ENCODE measurements around the gene SHPK. TPM values are rescaled to one million over a fixed set of nuclear protein-coding genes. Genes with fewer than 3 reads are reported as not detected.
A peak's percentile ranks its signal among the peaks of the same experiment; 100 is the strongest.
"Not testable (repeated sequence)": the region's sequence is repeated elsewhere in the genome, so short reads cannot be mapped to it uniquely, and the experiment has no call there.

Gene SHPK
- total RNA-seq, 1 donor from 2014 or later = 9.0 TPM

DNA sequence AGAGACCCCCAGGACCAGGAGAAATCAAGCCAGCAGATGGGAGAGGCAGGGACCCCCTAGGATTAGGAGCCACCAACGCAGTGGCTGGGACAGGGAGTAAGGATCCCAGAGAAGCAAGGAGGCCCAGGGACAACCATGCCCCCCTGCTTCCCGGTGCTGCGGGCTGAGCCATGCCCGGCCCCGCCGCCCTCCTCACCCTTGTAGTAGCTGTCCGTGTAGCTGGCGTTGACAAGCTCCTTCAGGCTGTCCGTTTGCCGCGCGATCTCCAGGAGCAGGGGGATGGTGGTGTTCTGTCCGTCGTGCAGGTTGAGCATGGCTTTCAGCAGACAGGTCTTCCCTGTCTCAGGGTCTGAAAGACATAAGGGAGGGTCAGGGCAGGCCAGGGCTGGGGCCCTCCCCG, 45.3 kb downstream of the SHPK start:
- Histone ChIP-seq H3K27me3 (ENCODE audit: control insufficient read depth, insufficient read depth, low read length) (no peaks in the 10 kb centered on the region), H3K4me3 (ENCODE audit: low read depth, low read length) (no peak overlapping the region), H3K36me3 (ENCODE audit: control insufficient read depth, insufficient read depth, low read length) (peaks cover 12% of the 10 kb centered on the region)
- FAIRE-seq = peak; percentile 23
- DNase-seq (ENCODE audit: low read depth) = no peak
- TF ChIP-seq, protein P1, sequence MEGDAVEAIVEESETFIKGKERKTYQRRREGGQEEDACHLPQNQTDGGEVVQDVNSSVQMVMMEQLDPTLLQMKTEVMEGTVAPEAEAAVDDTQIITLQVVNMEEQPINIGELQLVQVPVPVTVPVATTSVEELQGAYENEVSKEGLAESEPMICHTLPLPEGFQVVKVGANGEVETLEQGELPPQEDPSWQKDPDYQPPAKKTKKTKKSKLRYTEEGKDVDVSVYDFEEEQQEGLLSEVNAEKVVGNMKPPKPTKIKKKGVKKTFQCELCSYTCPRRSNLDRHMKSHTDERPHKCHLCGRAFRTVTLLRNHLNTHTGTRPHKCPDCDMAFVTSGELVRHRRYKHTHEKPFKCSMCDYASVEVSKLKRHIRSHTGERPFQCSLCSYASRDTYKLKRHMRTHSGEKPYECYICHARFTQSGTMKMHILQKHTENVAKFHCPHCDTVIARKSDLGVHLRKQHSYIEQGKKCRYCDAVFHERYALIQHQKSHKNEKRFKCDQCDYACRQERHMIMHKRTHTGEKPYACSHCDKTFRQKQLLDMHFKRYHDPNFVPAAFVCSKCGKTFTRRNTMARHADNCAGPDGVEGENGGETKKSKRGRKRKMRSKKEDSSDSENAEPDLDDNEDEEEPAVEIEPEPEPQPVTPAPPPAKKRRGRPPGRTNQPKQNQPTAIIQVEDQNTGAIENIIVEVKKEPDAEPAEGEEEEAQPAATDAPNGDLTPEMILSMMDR (IDR thresholded peaks at IDR 0.05; ENCODE audit: insufficient read depth, low read length, severe bottlenecking) = no peak

DNA sequence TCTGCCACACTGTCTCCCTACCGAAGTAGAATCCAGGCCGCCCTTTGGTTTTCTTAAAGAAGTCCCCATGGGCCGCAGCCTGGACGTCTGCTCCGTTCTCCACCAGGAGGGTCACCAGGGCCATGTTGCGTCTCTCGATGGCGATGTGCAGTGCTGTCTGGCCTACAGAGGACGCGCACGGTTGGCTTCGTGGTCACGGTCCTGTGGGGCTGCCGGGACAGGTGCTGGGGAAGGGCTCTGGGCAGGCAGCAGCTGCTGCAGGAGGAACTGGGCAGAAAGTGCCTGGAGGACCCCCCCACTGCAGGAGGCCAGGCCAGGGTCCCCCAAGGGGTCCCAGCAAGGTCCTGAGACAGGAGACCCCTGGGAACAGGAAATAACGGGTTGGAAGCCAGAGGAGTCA, 45.8 kb downstream of the SHPK start:
- TF ChIP-seq, protein P1 (IDR thresholded peaks at IDR 0.05; ENCODE audit: insufficient read depth, low read length, severe bottlenecking) = no peak
- no peak for FAIRE-seq
- Histone ChIP-seq H3K36me3 (ENCODE audit: control insufficient read depth, insufficient read depth, low read length) (peaks cover 12% of the 10 kb centered on the region), H3K4me3 (ENCODE audit: low read depth, low read length) (no peak overlapping the region), H3K27me3 (ENCODE audit: control insufficient read depth, insufficient read depth, low read length) (no peaks in the 10 kb centered on the region)
- no peak for DNase-seq (ENCODE audit: low read depth)

DNA sequence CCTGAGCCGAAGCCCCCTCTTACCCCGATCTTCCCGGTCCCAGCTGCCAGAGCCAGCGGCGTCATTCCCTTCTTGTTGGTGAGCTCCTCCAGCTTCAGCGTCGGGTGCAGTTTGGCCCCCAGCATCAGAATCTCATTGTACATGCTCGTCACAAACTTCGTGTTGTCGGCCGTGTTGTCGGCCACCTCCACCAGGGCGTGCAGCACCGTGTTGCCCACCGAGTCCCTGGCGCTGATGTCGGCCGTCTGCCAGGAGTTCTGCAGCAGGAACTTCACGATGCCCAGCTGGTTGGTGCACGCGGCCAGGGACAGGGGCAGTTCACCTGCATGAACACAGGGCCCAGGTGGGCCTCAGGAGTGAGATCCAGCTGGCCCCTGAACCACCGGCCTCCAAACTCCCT, 46.3 kb downstream of the SHPK start:
- no peak overlapping the region for H3K4me3 ChIP-seq (ENCODE audit: low read depth, low read length)
- H3K27me3 ChIP-seq (ENCODE audit: control insufficient read depth, insufficient read depth, low read length) = no peaks in the 10 kb centered on the region
- TF ChIP-seq, protein P1 (IDR thresholded peaks at IDR 0.05; ENCODE audit: insufficient read depth, low read length, severe bottlenecking) = no peak
- FAIRE-seq = no peak
- DNase-seq (ENCODE audit: low read depth) = no peak
- H3K36me3 ChIP-seq (ENCODE audit: control insufficient read depth, insufficient read depth, low read length) = peaks cover 12% of the 10 kb centered on the region

DNA sequence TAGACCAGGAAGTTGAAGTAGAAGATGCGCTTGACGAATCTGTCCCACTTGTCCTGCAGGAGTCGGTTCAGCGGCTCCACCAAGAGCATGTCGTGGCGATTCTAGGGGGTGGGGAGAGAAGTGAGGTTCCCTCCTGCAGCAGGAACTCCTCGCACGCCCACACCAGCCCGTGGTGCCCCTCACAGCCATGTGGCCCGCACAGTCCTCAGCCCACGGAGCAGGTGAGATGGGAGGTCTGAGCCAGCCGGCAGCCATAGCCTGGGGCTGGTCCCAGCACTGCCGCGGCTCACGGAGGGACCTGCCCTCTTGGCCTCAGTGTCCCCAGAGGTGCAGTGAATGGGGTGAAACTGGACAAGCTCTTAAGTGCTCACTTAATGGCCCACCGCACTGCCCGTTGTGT, 50.2 kb downstream of the SHPK start:
- TF ChIP-seq, protein P1 (IDR thresholded peaks at IDR 0.05; ENCODE audit: insufficient read depth, low read length, severe bottlenecking) = no peak
- H3K4me3 ChIP-seq (ENCODE audit: low read depth, low read length) = no peak overlapping the region
- FAIRE-seq (no peak), DNase-seq (ENCODE audit: low read depth) (no peak)
- H3K27me3 ChIP-seq (ENCODE audit: control insufficient read depth, insufficient read depth, low read length) = no peaks in the 10 kb centered on the region
- peaks cover 12% of the 10 kb centered on the region for H3K36me3 ChIP-seq (ENCODE audit: control insufficient read depth, insufficient read depth, low read length)

DNA sequence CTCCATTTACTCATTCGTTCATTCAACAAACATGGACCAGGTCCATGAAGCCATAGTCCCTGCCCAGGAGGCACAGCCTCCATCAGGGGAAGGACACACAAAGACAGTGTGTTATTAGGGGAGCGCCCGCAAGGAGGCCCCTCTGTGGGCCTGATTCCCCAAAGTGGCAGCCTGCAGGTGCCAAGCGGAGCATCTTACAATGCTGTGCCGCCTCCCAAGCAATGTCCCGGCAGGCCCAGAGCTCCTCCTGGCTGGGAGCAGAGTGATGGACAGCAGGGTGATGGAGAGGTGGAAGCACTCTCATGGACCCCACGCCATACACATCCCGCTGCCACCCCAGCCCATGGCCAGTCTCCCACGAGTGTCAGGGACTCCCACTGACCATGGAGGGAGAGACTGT, 52.6 kb downstream of the SHPK start:
- TF ChIP-seq, protein P1 (IDR thresholded peaks at IDR 0.05; ENCODE audit: insufficient read depth, low read length, severe bottlenecking) = no peak
- no peak for DNase-seq (ENCODE audit: low read depth)
- Histone ChIP-seq H3K4me3 (ENCODE audit: low read depth, low read length) (no peak overlapping the region), H3K36me3 (ENCODE audit: control insufficient read depth, insufficient read depth, low read length) (peaks cover 11% of the 10 kb centered on the region), H3K27me3 (ENCODE audit: control insufficient read depth, insufficient read depth, low read length) (no peaks in the 10 kb centered on the region)
- no peak for FAIRE-seq

DNA sequence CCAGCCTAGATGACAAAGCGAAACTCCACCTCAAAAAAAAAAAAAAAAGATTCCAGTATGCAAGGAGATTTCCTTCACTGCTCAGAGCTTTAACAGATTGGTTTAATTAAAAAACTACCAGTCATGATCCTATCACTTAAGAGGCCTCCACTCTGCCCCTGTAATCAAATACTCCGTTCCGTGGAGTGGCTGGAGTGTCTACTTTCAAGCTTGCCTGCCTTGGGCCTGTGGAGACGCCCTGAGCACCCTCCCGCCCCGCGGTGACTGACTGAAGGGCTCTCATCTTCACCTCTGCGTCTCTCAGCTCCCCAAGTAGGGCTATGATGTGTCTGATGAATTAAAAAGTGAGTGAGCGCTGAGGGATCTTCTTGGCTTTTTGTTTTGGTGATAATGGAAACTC, 53.1 kb downstream of the SHPK start:
- DNase-seq (ENCODE audit: low read depth) = no peak
- TF ChIP-seq, protein P1 (IDR thresholded peaks at IDR 0.05; ENCODE audit: insufficient read depth, low read length, severe bottlenecking) = no peak
- Histone ChIP-seq H3K4me3 (ENCODE audit: low read depth, low read length) (no peak overlapping the region), H3K36me3 (ENCODE audit: control insufficient read depth, insufficient read depth, low read length) (peaks cover 8% of the 10 kb centered on the region), H3K27me3 (ENCODE audit: control insufficient read depth, insufficient read depth, low read length) (no peaks in the 10 kb centered on the region)
- no peak for FAIRE-seq

DNA sequence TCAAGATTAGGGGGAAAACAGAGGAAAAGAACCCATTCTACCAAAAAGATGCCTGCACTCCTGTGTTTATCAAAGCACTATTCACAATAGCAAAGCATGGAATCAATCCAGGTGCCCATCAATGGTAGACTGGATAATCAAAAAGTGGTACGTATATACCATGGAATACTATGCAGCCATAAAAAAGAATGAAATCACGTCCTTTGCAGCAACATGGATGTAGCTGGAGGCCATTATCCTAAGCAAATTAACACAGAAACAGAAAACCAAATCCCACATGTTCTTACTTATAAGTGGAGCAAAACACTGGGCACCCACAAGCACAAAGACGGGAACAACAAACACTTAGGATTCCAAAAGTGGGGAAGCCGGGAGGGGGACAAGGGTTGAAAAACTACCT, 57.4 kb downstream of the SHPK start:
- FAIRE-seq; H3K4me3 ChIP-seq (ENCODE audit: low read depth, low read length); H3K27me3 ChIP-seq (ENCODE audit: control insufficient read depth, insufficient read depth, low read length); DNase-seq (ENCODE audit: low read depth); H3K36me3 ChIP-seq (ENCODE audit: control insufficient read depth, insufficient read depth, low read length): not testable (repeated sequence)
